SJCRH30 (cell line): Measurements from ENCODE around the gene NOL7. TPM values are rescaled to one million over a fixed set of nuclear protein-coding genes. Genes with fewer than 3 reads are reported as not detected.

Experiments
- DNase-seq, 2 experiments: peaks; one replicate each; pipeline ENCODE4 v3.0.0-alpha.2; 2015 to 2020
- H3K27ac ChIP-seq: fragments of 250-450 bp; sonication (Bioruptor Pico); 2 replicates; pipeline ENCODE4 v1.5.1; 2020; ENCODE audit warnings: mild to moderate bottlenecking, moderate library complexity
- H3K27me3 ChIP-seq: fragments of 250-450 bp; sonication (Bioruptor Pico); 2 replicates; pipeline ENCODE4 v1.5.1; 2020; ENCODE audit warnings: mild to moderate bottlenecking, moderate library complexity
- H3K36me3 ChIP-seq: fragments of 250-450 bp; sonication (Bioruptor Pico); 2 replicates; pipeline ENCODE4 v1.5.1; 2020; ENCODE audit warnings: mild to moderate bottlenecking, moderate library complexity
- H3K4me1 ChIP-seq: fragments of 250-450 bp; sonication (Bioruptor Pico); 2 replicates; pipeline ENCODE4 v1.5.1; 2020; ENCODE audit warnings: mild to moderate bottlenecking, moderate library complexity
- H3K4me3 ChIP-seq: fragments of 250-450 bp; sonication (Bioruptor Pico); 2 replicates; pipeline ENCODE4 v1.5.1; 2020; ENCODE audit warnings: mild to moderate bottlenecking, moderate library complexity
- H3K9me3 ChIP-seq: fragments of 250-450 bp; sonication (Bioruptor Pico); replicated peaks from 2 replicates; pipeline ENCODE4 v1.5.1; 2020; ENCODE audit warnings: mild to moderate bottlenecking, moderate library complexity
- total RNA-seq: library from RNA; depleted of rRNA; stranded (reverse); fragments of >200 nt; shearing (Covaris generic); gene quantifications from 2 replicates; pipeline ENCODE4 v1.2.3, GENCODE V29; 2014

Gene NOL7
- total RNA-seq, 1 experiment from 2014 or later, result 45.8 TPM

DNA sequence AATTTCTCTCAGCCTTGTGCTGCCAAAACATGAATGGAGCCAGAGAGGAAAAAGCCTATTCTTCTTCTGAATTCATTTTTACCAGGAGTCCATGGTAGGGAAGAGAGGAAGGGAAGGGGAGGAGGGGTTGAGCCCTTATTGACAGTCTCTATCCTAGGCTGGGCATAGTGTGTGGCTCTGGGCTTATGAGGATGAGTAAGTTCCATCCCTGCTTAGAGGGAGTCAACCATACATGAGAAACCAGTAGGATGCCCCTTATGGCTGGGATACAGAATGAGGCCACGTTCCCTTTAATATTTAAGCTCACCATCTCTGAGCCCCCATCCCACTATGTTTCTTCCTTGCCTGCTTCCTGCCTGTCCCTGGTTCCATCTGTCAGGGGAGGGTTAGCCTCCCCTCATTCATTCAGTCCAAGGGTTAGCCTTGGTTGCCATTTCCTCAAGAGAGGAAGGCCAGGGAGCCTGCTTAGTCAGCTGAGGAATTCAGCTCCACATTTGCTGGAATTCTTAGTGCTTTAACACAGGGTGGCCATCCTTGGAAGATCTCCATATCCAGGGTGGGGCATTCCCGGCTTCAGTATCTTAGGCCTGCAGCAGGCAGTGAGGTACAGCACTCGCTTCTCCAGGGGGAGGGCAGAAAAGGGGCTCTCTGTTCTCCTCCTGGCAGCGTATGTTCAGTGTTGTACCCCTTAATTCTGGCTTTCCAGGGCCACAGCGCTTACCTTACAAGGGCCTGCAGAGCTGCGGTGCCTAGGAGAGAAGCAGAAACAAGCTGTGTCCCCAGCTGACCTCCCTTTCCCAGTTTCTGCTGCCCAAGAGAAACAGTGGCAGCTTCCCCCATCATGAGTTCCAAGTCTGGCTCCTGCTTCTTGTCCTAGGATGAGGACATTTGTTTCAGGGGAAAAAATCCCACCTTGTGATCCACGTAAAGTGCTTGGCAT lies 28.3 kb upstream of the NOL7 start:
- Histone ChIP-seq H3K27ac (no peak overlapping the region), H3K27me3 (no peaks in the 10 kb centered on the region), H3K36me3 (no peaks in the 10 kb centered on the region), H3K4me3 (no peak overlapping the region), H3K4me1 (no peaks in the 10 kb centered on the region), H3K9me3 (no peaks in the 10 kb centered on the region)
- DNase-seq, result no peak

DNA sequence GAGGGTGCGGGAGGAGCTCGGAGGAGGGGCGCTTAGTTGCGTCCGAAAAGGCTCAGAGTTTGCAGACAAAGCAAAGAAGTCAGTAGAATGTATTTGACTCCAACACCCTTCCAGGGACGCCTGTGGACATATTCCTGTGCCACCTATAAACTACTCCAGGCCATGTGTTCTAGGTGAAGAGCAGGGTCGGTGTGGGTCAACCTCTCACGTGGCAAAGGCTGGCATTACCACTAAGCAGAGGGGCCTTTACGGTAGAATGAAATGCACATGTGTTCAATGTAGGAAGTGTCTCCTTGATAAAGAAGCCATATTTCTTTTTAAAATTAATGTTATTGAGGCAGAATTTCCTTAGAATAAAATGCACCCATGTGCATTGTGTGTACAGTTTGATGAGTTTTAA lies 25.3 kb upstream of the NOL7 start:
- Histone ChIP-seq H3K9me3 (no peaks in the 10 kb centered on the region), H3K4me1 (no peaks in the 10 kb centered on the region), H3K27me3 (no peaks in the 10 kb centered on the region), H3K36me3 (no peaks in the 10 kb centered on the region), H3K4me3 (no peak overlapping the region), H3K27ac (no peak overlapping the region)
- DNase-seq, result no peak

DNA sequence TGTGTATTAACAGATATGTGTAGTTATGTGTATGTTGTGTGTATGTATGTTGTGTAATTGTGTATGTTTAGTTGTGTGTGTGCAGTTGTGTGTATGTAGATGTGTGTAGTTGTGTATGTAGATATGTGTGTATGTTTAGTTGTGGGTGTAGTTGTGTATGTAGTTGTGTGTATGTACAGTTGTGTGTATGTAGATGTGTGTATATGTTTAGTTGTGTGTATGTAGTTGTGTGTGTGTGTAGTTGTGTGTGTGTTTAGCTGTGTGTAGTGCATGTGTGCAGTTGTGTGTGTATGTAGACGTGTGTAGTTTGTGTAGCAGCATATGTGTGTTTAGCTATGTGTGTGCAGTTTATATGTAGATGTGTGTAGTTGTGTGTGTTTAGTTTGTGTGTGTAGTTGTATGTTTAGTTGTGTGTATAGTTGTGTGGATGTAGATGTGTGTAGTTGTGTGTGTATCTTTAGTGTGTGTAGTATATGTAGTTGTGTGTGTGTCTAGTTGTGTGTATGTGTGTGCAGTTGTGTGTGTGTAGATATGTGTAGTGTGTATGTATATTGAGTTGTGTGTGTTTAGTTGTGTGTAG lies 24.5 kb upstream of the NOL7 start:
- no peak for DNase-seq
- no peaks in the 10 kb centered on the region for H3K36me3 ChIP-seq
- H3K27me3 ChIP-seq, result no peaks in the 10 kb centered on the region
- H3K9me3 ChIP-seq, result no peaks in the 10 kb centered on the region
- no peaks in the 10 kb centered on the region for H3K4me1 ChIP-seq
- no peak overlapping the region for H3K4me3 ChIP-seq
- no peak overlapping the region for H3K27ac ChIP-seq

DNA sequence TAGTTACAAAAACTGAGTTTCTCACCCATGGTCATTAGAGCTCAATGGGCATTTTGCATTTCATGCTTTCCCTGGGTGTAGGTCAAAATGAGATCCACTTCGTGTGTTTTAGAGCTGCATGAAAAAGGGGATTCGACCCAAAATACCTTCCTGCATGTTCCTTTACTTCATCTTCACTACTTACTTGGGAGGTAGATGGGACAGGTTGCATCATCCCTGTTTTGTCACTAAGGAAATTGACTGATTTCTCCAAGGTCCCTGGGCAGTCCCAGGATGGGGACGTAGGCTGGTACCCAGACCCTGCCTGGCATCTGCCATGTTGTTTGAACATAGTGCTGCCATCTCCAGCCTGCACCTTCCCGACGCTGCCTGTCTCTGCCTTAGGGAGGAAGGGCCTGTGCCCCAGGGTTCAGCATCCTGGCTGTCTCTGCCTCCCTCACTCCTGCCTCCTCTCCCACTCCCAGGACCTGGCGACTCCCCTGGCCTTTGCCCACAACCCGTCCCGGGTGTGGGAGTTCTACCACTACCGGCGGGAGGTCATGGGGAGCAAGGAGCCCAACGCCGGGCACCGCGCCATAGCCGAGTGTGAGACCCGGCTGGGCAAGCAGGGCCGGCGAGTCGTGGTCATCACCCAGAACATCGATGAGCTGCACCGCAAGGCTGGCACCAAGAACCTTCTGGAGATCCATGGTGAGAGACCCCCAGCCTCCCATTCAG lies 23.8 kb upstream of the NOL7 start:
- no peak for DNase-seq

DNA sequence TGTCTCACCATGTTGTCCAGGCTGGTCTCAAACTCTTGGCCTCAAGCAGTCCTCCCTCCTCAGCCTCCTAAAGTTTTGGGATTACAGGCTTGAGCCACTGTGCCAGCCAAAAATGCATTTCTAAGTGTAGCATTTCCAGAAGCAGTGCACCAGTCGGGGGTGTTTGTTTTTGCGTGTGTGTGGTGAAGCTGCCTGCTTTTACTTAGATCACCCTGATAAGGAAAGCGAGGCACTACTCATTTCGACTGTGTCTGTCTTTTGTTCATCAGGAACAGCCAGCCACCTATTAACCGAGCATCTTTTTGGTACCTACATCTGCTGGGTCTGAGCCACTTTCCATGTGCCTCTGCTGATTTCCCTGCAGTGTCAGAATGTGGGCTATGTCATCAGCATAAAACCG lies 22.0 kb upstream of the NOL7 start:
- DNase-seq, result no peak

More for the DNA sequence above, 23.8 kb upstream of the NOL7 start:
- Histone ChIP-seq H3K36me3 (no peaks in the 10 kb centered on the region), H3K27me3 (no peaks in the 10 kb centered on the region), H3K27ac (no peak overlapping the region), H3K4me1 (no peaks in the 10 kb centered on the region), H3K4me3 (no peak overlapping the region), H3K9me3 (no peaks in the 10 kb centered on the region)

DNA sequence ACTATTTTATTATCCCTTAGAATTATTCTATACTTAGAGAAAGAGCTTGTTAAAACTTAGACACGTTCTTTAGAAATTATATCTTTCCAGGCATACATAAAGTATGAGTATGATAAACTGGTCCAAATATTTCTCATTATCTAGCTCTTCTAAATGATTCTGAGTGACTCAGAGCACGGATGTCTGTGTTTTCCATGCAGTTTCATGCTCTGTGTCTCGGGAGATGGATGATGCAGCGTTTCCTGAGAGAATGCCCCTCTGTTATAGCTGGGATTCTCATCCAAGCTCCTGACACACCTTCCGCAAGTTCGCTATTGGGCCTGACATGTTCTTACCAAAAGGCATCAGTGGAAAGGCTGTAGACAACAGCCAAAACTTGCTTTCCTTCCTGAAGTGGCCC lies 21.4 kb upstream of the NOL7 start:
- Histone ChIP-seq H3K9me3 (no peaks in the 10 kb centered on the region), H3K4me1 (no peaks in the 10 kb centered on the region), H3K27ac (no peak overlapping the region), H3K4me3 (no peak overlapping the region), H3K36me3 (no peaks in the 10 kb centered on the region), H3K27me3 (no peaks in the 10 kb centered on the region)
- no peak for DNase-seq

More for the DNA sequence above, 22.0 kb upstream of the NOL7 start:
- no peak overlapping the region for H3K4me3 ChIP-seq
- no peak overlapping the region for H3K27ac ChIP-seq
- H3K9me3 ChIP-seq, result no peaks in the 10 kb centered on the region
- no peaks in the 10 kb centered on the region for H3K36me3 ChIP-seq
- H3K27me3 ChIP-seq, result no peaks in the 10 kb centered on the region
- no peaks in the 10 kb centered on the region for H3K4me1 ChIP-seq

DNA sequence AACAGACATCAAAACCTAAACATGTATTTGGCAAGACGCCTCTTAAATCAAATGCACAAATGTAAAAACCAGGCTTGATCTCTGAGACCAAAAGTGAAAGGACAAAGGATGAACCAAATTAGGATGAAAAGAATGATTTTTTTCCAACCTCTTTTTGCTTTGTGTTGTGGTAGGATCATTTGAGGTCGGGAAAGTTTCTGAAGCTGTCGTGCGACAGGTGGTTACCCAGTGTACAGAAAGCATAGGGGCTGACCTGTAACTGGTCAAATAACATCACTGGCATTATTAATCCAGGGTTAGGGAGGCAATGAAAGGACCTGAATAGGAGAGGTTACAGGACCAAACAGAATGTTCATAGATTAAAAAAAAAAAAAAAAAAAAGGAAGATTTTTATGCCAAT lies 18.1 kb upstream of the NOL7 start:
- no peaks in the 10 kb centered on the region for H3K36me3 ChIP-seq
- no peaks in the 10 kb centered on the region for H3K4me1 ChIP-seq
- no peaks in the 10 kb centered on the region for H3K27me3 ChIP-seq
- no peak for DNase-seq
- no peak overlapping the region for H3K4me3 ChIP-seq
- H3K9me3 ChIP-seq, result no peaks in the 10 kb centered on the region
- H3K27ac ChIP-seq, result no peak overlapping the region

DNA sequence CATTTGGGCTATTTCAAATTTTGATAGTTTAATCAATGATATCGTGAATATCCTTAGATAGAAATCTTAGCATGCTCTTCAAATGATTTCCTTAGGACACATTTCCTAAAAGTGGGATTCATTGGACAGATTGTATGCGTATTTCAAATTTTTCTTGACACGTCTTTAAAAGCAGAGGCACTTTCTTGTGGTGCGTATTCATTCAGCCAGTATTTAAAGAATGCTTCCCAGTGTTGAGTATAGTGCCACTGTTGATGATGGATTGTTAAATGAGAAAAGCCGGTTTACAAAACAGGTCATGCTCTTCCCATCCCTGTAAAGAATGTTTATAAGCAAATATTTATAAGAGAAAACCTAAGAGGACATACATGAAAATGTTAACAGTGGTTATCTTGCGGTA lies 15.1 kb upstream of the NOL7 start:
- H3K27me3 ChIP-seq, result no peaks in the 10 kb centered on the region
- DNase-seq, result no peak
- no peaks in the 10 kb centered on the region for H3K36me3 ChIP-seq
- no peak overlapping the region for H3K27ac ChIP-seq
- no peak overlapping the region for H3K4me3 ChIP-seq
- no peaks in the 10 kb centered on the region for H3K4me1 ChIP-seq
- H3K9me3 ChIP-seq, result no peaks in the 10 kb centered on the region

DNA sequence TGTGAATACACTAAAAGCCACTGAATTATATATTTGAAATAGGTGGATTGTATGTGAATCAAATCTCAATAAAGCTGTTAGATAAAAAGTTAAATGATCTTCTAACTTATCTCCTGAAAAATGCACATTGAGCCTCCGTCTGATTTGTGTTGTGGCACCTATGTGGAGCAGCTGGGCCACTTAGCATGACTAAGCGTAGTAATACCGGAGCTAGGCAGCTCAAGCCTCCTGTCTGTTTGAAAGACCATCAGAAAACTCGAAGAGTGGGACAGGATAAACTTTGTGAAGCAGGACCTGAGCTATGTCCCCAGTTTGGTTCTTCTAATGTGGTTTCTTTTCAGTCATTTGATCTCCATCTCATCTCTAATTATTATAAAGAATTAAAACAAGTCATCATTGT lies 11.0 kb upstream of the NOL7 start:
- no peaks in the 10 kb centered on the region for H3K4me1 ChIP-seq
- no peak overlapping the region for H3K27ac ChIP-seq
- H3K9me3 ChIP-seq, result no peaks in the 10 kb centered on the region
- no peak overlapping the region for H3K4me3 ChIP-seq
- no peak for DNase-seq
- H3K36me3 ChIP-seq, result no peaks in the 10 kb centered on the region
- no peaks in the 10 kb centered on the region for H3K27me3 ChIP-seq

DNA sequence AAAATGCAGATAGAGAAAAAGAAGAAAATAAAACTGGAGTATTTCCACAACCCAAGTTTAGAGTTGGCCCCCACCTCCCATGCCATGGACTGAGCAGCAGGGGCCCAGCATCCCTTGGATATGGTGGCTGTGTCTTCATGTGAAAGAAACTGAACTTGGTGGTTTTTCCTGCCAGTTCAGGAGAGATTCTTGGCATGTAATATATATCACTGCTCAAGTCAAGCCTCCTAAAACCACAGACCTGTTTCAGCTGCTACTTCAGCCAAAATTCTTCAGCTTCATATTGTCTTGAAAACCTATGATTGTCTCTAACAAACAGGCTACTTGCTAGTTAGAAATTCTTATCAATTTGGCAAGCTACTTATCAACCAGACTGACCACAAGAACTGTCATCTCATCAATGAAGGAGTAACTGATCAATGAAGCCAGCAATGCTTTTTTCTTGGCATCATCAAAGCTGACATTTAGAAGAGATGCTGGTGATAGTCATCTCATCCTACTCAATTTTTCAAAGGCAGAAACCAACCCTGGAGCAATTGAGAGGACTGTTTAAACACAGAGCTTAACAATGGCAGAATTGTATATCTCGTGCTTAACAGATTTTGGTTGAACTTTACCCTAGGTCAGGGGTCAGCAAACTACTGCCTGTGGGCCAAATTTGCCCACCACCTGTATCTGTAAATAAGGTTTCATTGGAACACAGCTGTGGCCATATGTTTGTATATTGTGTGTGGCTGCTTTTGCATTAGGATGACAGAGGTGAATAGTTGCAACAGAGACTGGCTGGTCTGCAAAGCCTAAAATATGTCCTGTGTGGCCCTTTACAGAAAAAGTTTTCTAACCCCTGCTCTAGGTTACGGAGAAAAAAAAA lies 10.4 kb upstream of the NOL7 start:
- no peaks in the 10 kb centered on the region for H3K27me3 ChIP-seq
- no peak overlapping the region for H3K4me3 ChIP-seq
- H3K9me3 ChIP-seq, result no peaks in the 10 kb centered on the region
- H3K36me3 ChIP-seq, result no peaks in the 10 kb centered on the region
- DNase-seq, result no peak
- no peaks in the 10 kb centered on the region for H3K4me1 ChIP-seq
- H3K27ac ChIP-seq, result no peak overlapping the region

DNA sequence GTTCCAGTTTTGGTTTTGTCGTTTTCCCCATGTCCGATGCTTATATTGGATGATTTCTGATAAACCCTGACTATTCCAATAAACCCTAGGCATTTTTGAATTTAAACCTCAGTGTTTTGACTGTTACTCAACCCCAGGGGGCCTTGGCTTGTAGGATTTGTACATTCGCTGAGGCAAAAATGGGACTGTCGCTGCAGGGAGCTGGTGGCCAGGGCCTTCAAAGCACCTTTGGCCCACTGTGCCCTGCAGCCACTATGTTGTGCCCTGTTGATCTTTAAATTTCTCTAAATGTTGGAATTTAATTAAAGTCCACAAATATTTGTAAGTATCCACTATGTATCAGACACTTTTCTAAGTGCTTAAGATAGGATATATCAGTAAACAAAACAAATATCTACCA lies 9.5 kb upstream of the NOL7 start:
- DNase-seq, result no peak

DNA sequence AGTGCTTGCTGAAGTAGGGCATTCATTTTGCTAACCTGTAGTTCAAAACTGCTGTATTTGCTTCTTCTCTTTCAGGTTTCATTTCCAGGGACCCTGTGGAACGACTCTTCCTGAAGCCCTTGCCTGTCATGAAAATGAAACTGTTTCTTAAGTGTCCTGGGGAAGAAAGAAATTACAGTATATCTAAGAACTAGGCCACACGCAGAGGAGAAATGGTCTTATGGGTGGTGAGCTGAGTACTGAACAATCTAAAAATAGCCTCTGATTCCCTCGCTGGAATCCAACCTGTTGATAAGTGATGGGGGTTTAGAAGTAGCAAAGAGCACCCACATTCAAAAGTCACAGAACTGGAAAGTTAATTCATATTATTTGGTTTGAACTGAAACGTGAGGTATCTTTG lies 3.4 kb upstream of the NOL7 start:
- Histone ChIP-seq H3K4me3 (no peak overlapping the region), H3K27ac (no peak overlapping the region), H3K36me3 (peaks cover 3% of the 10 kb centered on the region; the same call in 1 of the 2 replicates), H3K4me1 (peaks cover 3% of the 10 kb centered on the region; the same call in 1 of the 2 replicates), H3K27me3 (no peaks in the 10 kb centered on the region), H3K9me3 (no peaks in the 10 kb centered on the region)
- DNase-seq, result no peak

More for the DNA sequence above, 9.5 kb upstream of the NOL7 start:
- Histone ChIP-seq H3K27me3 (no peaks in the 10 kb centered on the region), H3K36me3 (no peaks in the 10 kb centered on the region), H3K9me3 (no peaks in the 10 kb centered on the region), H3K4me1 (no peaks in the 10 kb centered on the region), H3K4me3 (no peak overlapping the region), H3K27ac (no peak overlapping the region)

DNA sequence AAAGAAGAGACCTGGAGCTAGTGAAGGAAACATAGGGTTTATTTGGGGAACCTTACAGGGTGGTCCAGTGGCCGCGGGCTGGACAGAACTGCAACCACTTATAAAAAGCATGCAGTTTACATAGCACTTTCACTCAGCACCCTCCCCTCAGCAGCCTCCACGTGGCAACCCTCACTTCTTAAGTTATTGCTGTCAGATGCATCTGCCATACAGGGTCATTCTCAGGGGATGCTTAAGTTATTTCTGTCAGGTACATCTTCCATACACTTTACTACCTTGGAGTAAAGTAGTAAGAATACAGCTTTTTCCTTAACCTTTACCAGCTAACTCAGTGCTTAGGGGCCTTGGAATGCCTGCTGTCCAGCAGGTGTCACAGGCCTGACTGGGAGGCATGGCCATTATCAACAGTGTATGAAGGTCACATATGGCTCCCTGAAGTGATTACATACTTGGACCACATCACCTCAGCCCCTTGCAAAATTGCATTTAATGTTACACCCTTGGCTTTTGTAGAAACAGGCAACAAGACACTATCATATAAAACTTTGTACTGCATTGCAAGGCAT lies 2.0 kb upstream of the NOL7 start:
- H3K4me3 ChIP-seq, result no peak overlapping the region
- DNase-seq, result no peak
- peaks cover 3% of the 10 kb centered on the region; the same call in 1 of the 2 replicates for H3K4me1 ChIP-seq
- peaks cover 10% of the 10 kb centered on the region; the same call in 1 of the 2 replicates for H3K36me3 ChIP-seq
- no peaks in the 10 kb centered on the region for H3K27me3 ChIP-seq
- no peak overlapping the region for H3K27ac ChIP-seq
- H3K9me3 ChIP-seq, result no peaks in the 10 kb centered on the region
